DOHH2 (cell line): ENCODE measurements around the gene GLYR1.

Source experiments
- H3F3A ChIP-seq: fragments of 200-600 bp; sonication (generic), shearing (Covaris generic); 2 replicates; pipeline ENCODE4 v1.6.0; 2016; ENCODE audit warnings: antibody characterized with exemption, mild to moderate bottlenecking; ENCODE audit not compliant: control insufficient read depth, insufficient read depth
- H3K27ac ChIP-seq: fragments of 200-600 bp; sonication (generic); 2 replicates; pipeline ENCODE4 v1.5.1; 2014; ENCODE audit warnings: low read depth, mild to moderate bottlenecking, low read length, moderate library complexity
- H3K27me3 ChIP-seq: fragments of 200-600 bp; sonication (generic); 2 replicates; pipeline ENCODE4 v1.6.1; 2014; ENCODE audit warnings: mild to moderate bottlenecking, low read length, mixed read lengths; ENCODE audit not compliant: control insufficient read depth
- H3K36me3 ChIP-seq: fragments of 200-600 bp; sonication (generic); 2 replicates; pipeline ENCODE4 v1.6.1; 2014; ENCODE audit warnings: mild to moderate bottlenecking, low read length, moderate library complexity, mixed read lengths; ENCODE audit not compliant: control insufficient read depth
- H3K4me1 ChIP-seq: fragments of 200-600 bp; sonication (generic); 2 replicates; pipeline ENCODE4 v1.6.1; 2014; ENCODE audit warnings: mild to moderate bottlenecking, low read length, mixed read lengths; ENCODE audit not compliant: control insufficient read depth
- H3K4me2 ChIP-seq: fragments of 200-600 bp; sonication (generic); 2 replicates; pipeline ENCODE4 v1.6.0; 2014; ENCODE audit warnings: mild to moderate bottlenecking, low read length, moderate library complexity
- H3K4me3 ChIP-seq: fragments of 200-600 bp; sonication (generic); 2 replicates; pipeline ENCODE4 v1.5.1; 2014; ENCODE audit warnings: mild to moderate bottlenecking, low read length, mixed read lengths
- H3K79me2 ChIP-seq: fragments of 200-600 bp; sonication (generic); 2 replicates; pipeline ENCODE4 v1.6.1; 2014; ENCODE audit warnings: mild to moderate bottlenecking, low read length, mixed read lengths; ENCODE audit not compliant: control insufficient read depth
- H3K9me2 ChIP-seq: fragments of 200-600 bp; sonication (generic); replicated peaks from 2 replicates; pipeline ENCODE4 v1.6.1; 2014; ENCODE audit warnings: mild to moderate bottlenecking, low read length, mixed read lengths; ENCODE audit not compliant: control insufficient read depth
- H3K9me3 ChIP-seq: fragments of 200-600 bp; sonication (generic); 2 replicates; pipeline ENCODE4 v1.6.1; 2014; ENCODE audit warnings: antibody characterized with exemption, low read length, mixed read lengths; ENCODE audit not compliant: control insufficient read depth, insufficient read depth
- H4K20me1 ChIP-seq: fragments of 200-600 bp; sonication (generic); 2 replicates; pipeline ENCODE4 v1.6.0; 2014; ENCODE audit warnings: low read depth, mild to moderate bottlenecking, antibody characterized with exemption, low read length, moderate library complexity; ENCODE audit not compliant: control insufficient read depth, insufficient read depth
- EZH2phosphoT487 ChIP-seq: fragments of 200-600 bp; sonication (generic); IDR thresholded peaks from 2 replicates; pipeline ENCODE4 v1.6.1; 2017; ENCODE audit warnings: borderline replicate concordance, mild to moderate bottlenecking, antibody characterized with exemption, low read length, moderate library complexity, mixed read lengths
- TF ChIP-seq, protein P1 (sequence below): fragments of 200-600 bp; sonication (generic); IDR thresholded peaks from one replicate; pipeline ENCODE4 v1.5.1; 2014; ENCODE audit warnings: antibody characterized with exemption, mild to moderate bottlenecking, low read depth, low read length; ENCODE audit not compliant: poor library complexity, severe bottlenecking

Gene GLYR1

GRCh38 chr16:4879049-4879448, 32.0 kb upstream of the GLYR1 start:
- Histone ChIP-seq H4K20me1 (no peaks in the 10 kb centered on the region), H3K9me3 (no peaks in the 10 kb centered on the region), H3K27ac (no peak overlapping the region), H3F3A (no peaks in the 10 kb centered on the region), H3K4me1 (no peaks in the 10 kb centered on the region), H3K4me3 (no peak overlapping the region), H3K4me2 (no peak overlapping the region), H3K9me2 (no peaks in the 10 kb centered on the region), H3K27me3 (no peaks in the 10 kb centered on the region), H3K36me3 (peaks cover 89% of the 10 kb centered on the region), H3K79me2 (no peaks in the 10 kb centered on the region)
- no peak for TF ChIP-seq EZH2phosphoT487
- TF ChIP-seq, protein P1, sequence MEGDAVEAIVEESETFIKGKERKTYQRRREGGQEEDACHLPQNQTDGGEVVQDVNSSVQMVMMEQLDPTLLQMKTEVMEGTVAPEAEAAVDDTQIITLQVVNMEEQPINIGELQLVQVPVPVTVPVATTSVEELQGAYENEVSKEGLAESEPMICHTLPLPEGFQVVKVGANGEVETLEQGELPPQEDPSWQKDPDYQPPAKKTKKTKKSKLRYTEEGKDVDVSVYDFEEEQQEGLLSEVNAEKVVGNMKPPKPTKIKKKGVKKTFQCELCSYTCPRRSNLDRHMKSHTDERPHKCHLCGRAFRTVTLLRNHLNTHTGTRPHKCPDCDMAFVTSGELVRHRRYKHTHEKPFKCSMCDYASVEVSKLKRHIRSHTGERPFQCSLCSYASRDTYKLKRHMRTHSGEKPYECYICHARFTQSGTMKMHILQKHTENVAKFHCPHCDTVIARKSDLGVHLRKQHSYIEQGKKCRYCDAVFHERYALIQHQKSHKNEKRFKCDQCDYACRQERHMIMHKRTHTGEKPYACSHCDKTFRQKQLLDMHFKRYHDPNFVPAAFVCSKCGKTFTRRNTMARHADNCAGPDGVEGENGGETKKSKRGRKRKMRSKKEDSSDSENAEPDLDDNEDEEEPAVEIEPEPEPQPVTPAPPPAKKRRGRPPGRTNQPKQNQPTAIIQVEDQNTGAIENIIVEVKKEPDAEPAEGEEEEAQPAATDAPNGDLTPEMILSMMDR = no peak

DNA sequence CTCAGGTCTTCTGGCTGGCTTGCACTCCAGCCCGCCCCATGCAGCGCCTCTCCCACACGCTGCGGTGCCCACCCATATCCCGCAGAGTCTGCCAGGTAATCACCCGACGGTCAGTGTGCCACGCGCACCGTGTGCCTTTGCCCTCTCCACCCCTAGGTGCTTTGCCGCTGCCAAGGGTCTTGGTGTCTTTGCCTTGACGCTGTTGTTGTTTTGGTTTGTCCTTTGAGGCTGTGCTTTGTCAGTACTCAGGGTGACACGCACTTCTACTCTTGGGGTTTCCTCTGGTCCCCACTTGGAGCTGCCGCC, 30.2 kb upstream of the GLYR1 start:
- H3K36me3 ChIP-seq = peaks cover 87% of the 10 kb centered on the region
- no peak overlapping the region for H3K4me2 ChIP-seq

GRCh38 chr16:4876646-4877379, 29.7 kb upstream of the GLYR1 start:
- H4K20me1 ChIP-seq = no peaks in the 10 kb centered on the region
- no peaks in the 10 kb centered on the region for H3K79me2 ChIP-seq
- H3K27ac ChIP-seq = no peak overlapping the region
- H3K9me3 ChIP-seq = no peaks in the 10 kb centered on the region
- no peaks in the 10 kb centered on the region for H3K9me2 ChIP-seq
- H3K27me3 ChIP-seq = no peaks in the 10 kb centered on the region
- TF ChIP-seq, protein P1 = no peak
- TF ChIP-seq EZH2phosphoT487 = no peak
- H3K4me2 ChIP-seq = no peak overlapping the region
- peaks cover 88% of the 10 kb centered on the region for H3K36me3 ChIP-seq
- no peaks in the 10 kb centered on the region for H3K4me1 ChIP-seq
- H3K4me3 ChIP-seq = no peak overlapping the region
- H3F3A ChIP-seq = no peaks in the 10 kb centered on the region

More for the DNA sequence above, 30.2 kb upstream of the GLYR1 start:
- no peaks in the 10 kb centered on the region for H3K9me3 ChIP-seq
- no peaks in the 10 kb centered on the region for H4K20me1 ChIP-seq
- H3K4me1 ChIP-seq = no peaks in the 10 kb centered on the region
- H3K27me3 ChIP-seq = no peaks in the 10 kb centered on the region
- H3K27ac ChIP-seq = no peak overlapping the region
- no peak overlapping the region for H3K4me3 ChIP-seq
- TF ChIP-seq, protein P1 = no peak
- no peak for TF ChIP-seq EZH2phosphoT487
- no peaks in the 10 kb centered on the region for H3K79me2 ChIP-seq
- H3F3A ChIP-seq = no peaks in the 10 kb centered on the region
- H3K9me2 ChIP-seq = no peaks in the 10 kb centered on the region
